ENCODE data around the gene TMTC1.

The TMTC1 gene

DNA sequence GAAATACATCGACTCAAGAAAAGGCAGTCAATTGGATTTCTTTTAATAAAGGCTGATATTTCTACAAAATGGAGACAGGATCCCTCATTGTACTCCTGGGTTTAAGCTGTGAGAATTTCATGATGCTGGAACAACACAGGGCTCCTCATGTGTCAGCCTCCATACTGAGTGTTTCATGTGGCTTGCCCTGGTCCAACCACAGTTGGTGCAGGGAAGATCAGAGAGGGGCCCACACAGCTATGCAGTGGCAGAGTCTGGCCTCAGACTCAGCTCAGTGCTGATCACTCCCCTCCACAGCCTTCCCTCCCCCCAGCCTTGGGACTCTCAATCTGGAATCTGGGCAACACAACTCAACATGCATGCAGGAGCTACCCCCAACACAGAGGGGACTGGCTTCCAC lies 163.7 kb downstream of the TMTC1 start:
- no peak for DNase-seq (ENCODE audit: low spot score)
- no peak for FAIRE-seq

- DNase-seq (ENCODE audit: low spot score) = no peak
- FAIRE-seq = no peak
These were observed 166.3 kb downstream of the TMTC1 start for GRCh38 chr12:29617407-29617803.

GRCh38 chr12:29616664-29617406 lies 166.9 kb downstream of the TMTC1 start:
- no peak for FAIRE-seq

DNA sequence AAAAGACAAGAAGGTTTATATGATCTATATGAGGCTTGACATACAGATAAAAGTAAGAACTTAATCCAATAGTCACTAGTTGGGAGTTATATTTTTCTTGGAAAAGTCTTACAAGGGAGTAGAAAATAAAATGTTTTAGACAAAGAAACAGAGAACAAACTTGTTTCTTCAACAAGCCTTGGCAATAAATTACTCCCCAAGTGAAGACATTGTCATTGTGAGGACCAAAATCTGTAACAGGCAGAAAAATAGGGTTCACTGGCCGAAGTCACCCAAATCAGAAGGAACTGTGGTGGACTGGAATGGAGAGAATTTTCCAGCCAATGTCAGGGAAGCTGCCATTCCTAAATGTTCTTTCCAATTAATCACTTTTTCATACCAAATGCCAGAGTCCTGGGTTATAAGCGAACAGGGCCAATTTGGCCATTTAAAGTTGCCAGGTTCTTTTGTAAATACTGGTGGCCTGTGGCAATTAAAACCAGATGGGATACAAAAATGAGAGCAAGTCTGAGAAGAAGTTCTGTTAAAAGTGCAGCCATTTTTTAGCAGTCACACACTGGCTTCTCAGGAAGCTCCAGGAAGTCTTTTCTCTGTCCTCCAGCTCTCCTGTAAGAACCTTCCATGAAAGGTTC lies 168.9 kb downstream of the TMTC1 start:
- DNase-seq (ENCODE audit: low spot score) (no peak), FAIRE-seq (no peak)

More at GRCh38 chr12:29616664-29617406, 166.9 kb downstream of the TMTC1 start:
- peak; percentile 54 for DNase-seq (ENCODE audit: low spot score)

DNA sequence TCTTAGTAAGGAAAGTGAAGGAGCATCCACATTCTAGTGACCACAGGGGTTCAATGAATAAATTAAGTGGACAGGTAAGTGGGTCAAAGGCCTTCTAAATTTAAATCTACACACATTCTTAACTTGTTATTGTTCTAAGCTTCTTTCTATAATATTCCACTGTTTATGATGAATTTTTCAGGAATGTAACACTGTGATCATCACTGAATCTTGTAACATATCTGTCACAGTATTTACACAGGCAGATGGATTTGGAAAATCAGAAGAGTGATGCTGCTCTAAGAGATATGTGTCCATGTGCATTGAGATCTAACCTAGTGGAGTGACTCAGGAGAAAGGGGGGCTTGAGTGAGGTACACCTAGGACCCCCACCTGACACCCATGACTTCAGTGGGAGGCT lies 170.8 kb downstream of the TMTC1 start:
- FAIRE-seq (peak; percentile 68), DNase-seq (ENCODE audit: low spot score) (no peak)

- FAIRE-seq = no peak
These were observed 171.8 kb downstream of the TMTC1 start for GRCh38 chr12:29611906-29612305.

GRCh38 chr12:29610473-29611170 lies 173.1 kb downstream of the TMTC1 start:
- FAIRE-seq = no peak

More at GRCh38 chr12:29611906-29612305, 171.8 kb downstream of the TMTC1 start:
- no peak for DNase-seq (ENCODE audit: low spot score)

GRCh38 chr12:29609431-29610215 lies 174.1 kb downstream of the TMTC1 start:
- DNase-seq (ENCODE audit: low spot score) (no peak), FAIRE-seq (no peak)

More at GRCh38 chr12:29610473-29611170, 173.1 kb downstream of the TMTC1 start:
- no peak for DNase-seq (ENCODE audit: low spot score)

DNA sequence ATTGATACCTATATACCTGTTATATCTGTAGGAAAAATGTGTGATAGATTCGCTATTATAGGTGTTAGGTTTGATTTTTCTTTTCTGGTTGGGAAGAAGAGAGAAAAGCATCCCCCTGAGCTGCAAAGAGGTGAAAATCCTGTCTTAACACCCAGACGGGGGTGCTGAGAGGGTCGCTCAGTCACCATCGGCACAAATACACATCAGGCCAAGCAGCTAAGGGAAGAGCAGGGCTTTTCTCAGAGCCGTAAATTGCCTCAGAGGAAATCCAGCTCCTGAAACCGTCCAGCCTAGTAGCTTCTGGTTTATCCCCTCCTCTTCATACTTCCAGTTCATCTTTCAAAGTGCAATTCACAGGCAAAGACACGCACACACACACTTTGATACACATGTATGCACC lies 175.2 kb downstream of the TMTC1 start:
- FAIRE-seq = no peak

GRCh38 chr12:29599381-29599780 lies 184.4 kb downstream of the TMTC1 start:
- FAIRE-seq (no peak), DNase-seq (ENCODE audit: low spot score) (no peak)

More for the DNA sequence above, 175.2 kb downstream of the TMTC1 start:
- no peak for DNase-seq (ENCODE audit: low spot score)

DNA sequence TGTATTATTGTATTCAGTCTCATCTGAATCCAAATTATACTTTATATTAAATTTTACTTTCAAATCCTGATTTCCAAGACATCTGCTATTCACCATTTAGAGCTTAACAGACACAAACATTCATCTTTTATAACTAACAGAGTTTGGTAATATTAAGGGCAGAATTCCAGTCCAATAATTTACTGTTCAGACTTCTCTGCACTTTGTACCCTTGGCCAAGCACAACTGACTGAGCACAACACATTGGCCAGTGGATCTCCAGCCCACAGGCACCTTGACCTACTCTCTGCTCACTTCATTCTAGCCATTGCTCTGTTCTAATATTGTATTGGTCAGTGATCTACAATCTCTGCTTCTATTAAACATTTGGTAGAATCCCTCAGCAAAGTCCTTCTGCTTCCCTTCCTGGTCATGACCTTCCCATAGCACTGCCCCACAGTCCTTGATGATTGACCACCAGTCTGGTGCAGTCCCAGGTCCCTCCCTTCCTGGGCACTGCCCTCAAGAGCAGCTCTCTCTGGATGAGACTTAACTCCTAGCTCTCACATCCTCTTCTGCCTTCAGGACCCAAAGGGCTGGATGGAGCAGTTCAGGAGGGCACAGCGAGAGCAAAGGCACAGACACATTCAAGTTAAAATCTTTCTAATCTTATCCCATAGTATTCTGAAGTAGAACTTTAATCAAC lies 188.5 kb downstream of the TMTC1 start:
- FAIRE-seq (no peak), DNase-seq (ENCODE audit: low spot score) (no peak)

- no peak for DNase-seq (ENCODE audit: low spot score)
- no peak for FAIRE-seq
These were observed 190.7 kb downstream of the TMTC1 start for GRCh38 chr12:29593001-29593400.

DNA sequence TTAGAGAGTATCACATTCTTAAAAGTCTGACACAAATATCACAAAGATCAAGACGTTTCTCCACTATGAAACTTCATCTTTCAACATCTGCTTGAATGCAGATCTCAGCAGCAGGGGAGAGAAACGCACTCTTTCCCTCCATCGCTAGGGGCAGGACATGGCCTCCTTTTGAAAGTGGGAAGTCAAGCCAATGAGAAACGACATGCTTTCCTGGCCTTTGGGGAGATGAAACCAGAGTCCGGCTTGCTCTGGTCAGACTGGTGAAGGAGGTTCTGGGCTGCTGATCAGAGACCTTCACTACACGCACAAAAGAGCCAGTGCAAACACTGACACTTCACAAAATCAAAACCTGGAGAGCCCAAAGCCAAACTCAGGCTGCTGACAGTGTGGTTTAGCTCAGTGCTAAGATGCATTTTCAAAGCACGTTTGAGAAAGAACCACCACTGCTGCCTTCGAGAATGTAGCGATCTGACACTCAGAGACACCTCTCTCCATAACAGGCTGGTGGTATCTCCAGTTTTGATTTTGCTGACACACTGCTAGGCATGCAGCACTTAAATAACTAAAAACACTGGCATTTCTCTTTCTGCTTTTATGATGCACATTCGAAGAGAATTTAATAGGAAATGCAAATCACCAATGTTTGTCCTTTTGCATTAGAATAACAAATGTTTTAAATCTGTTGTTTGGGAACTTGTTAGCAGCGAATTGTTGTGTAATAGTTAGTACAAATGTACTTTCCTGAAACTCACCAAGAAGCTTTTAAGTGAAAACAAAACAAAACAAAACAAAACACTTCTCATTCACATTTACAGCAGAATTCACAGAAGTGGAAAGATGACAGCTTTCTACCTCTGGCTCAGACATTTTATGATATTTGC lies 192.4 kb downstream of the TMTC1 start:
- no peak for DNase-seq (ENCODE audit: low spot score)
- FAIRE-seq = no peak

- DNase-seq (ENCODE audit: low spot score) = no peak
- FAIRE-seq = no peak
These were observed 193.9 kb downstream of the TMTC1 start for GRCh38 chr12:29589851-29590250.

DNA sequence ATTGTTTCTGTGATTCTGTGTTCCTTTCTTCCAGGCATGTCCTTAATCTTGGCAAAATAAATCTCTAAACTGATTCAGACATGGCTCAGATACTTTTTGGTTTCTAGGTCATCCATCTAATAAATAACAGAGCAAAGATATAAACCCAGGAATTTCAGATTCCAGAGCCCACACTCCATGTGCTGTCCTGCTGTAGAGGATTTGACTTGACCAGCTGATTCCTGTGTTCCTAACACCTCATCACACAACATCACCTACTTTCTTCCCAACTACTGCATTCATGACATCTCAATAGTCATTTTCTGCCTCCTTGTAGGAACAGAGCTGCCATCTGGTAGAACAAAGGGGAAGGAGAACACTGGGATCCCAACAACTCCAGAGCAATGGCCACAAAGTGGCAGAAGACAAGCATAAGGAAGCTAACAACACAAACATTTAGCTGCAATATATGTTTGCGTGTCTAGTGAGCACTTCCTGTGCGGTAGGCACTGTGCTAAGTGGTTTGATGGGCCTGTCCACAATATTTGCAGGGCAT lies 194.4 kb downstream of the TMTC1 start:
- DNase-seq (ENCODE audit: low spot score) = no peak
- no peak for FAIRE-seq

- DNase-seq (ENCODE audit: low spot score) (no peak), FAIRE-seq (no peak)
These were observed 201.0 kb downstream of the TMTC1 start for GRCh38 chr12:29582677-29583272.

DNA sequence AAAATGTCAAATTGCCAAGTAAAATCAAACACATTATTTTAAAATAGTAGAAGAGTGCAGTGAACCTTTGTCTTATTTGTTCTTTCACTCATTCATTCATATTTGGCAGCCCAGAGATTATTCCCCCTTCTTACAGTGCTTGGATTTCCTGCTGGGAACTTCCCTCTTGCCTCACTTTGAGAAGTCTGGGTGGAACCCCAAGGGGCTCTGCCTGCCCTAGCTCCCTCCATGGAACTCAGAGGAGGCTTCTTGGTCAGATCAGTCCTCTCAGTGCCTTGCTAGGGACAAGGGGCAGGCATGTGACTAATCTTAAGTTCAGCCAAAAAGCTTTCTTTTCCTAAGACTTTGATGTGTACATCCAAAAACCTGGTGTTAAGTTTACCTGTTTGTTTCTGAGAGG lies 201.6 kb downstream of the TMTC1 start:
- DNase-seq (ENCODE audit: low spot score) (no peak), FAIRE-seq (no peak)

DNA sequence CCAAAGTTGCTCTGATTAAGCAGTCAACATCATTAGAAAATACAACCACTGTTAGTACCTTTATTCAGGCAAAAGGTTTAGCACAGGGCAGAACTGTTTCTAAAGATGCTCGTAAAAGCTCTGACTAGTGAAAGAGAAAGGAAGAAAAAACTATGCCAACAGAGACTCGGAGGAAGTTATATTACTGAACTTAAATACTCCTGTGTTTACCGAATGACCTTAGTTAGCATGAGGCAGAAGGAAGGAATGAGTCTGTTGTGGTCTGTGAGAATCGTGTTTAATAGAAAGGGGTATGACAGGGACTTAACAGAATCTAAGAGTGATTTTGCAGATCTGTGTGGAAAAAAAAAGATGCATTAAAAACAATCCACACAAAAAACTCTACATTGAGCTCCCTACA lies 202.1 kb downstream of the TMTC1 start:
- DNase-seq (ENCODE audit: low spot score) (no peak), FAIRE-seq (no peak)

DNA sequence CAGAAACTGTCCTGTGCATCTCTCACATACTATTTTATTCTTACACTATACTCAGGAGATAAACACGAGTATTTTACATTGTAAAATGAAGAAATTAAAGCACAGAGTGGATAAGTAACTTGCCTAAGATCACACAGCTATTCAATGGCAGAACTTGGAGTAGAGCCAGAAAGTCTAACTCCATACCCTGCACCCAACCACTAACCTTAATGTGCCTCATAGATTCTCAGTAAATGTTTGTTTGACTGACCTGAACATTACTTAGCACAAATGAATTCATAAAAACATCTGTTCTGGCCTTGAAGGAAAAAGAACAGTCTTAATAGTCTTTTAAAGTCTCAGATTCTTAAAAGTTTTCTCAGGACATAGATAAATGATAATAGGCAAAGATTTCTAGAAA lies 202.8 kb downstream of the TMTC1 start:
- FAIRE-seq (no peak), DNase-seq (ENCODE audit: low spot score) (no peak)
